NCI-H1092 (cell line): ENCODE data around the gene OSBPL2.

Experiments
- DNase-seq: peaks from one replicate; lab custom pipeline; 2025; lab: John Stamatoyannopoulos, UW

OSBPL2 gene

DNA sequence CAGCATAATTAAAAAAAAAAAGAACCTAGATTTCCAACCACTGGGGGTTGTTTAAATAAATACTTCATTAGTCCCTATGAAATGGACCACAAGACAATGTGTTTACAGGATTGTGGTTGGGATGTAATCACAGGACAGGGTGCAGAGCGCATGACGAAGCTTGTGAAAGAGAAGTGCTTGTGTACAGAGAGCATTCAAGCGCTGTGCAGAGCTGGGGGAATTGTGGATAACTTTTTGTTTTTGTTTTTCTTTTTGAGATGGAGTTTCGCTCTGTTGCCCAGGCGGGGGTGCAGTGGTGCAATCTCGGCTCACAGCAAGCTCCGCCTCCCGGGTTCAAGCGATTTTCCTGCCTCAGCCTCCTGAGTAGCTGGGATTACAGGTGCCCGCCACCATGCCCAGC, 106.5 kb downstream of the OSBPL2 start:
- no peak for DNase-seq
